ENCODE results near the gene RPL9. TPM values are rescaled to one million over a fixed set of nuclear protein-coding genes. Genes with fewer than 3 reads are reported as not detected.

Gene RPL9
- total RNA-seq, 4 donors from 2014 or later, result 3,607 to 16,295 (median 4,795) TPM

DNA sequence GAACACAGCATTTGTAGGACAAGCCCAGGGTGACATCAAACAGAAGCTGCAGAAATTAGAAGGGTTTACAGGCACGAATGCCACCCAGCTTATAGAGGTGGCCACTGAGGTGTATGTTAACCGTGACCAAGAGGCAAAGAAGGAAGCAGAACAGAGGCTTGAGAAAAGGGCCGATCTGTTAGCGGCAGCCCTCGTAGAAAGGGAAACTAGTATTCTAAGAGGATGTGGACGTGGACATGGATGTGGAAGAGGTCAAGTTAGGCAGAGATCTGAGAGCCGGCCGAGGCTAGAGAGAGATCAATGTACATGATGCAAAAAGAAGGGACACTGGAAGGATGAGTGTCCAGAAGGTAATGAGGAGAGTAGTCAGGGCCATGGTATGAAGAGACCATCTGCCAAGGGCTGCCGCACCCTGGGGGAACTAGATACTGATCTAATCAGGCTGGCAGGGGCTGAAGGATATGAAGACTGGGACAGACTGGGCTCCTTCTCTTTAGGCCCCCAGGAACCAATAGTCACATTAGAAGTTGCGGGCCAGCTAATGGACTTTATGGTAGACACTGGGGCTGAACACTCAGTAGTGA, 27.6 kb upstream of the RPL9 start:
- intact Hi-C loops (cut with DNase I; ENCODE audit: low total_unique reads), result no loop called here
- Histone ChIP-seq H3K4me3 (no peak overlapping the region), H3K4me1 (no peaks in the 10 kb centered on the region), H3K9me3 (no peaks in the 10 kb centered on the region), H3K36me3 (no peaks in the 10 kb centered on the region), H3K27ac (no peak overlapping the region), H3K27me3 (no peaks in the 10 kb centered on the region)
- no peak for DNase-seq
- no peak for TF ChIP-seq POLR2A (IDR thresholded peaks at IDR 0.05)
- TF ChIP-seq, protein P1, sequence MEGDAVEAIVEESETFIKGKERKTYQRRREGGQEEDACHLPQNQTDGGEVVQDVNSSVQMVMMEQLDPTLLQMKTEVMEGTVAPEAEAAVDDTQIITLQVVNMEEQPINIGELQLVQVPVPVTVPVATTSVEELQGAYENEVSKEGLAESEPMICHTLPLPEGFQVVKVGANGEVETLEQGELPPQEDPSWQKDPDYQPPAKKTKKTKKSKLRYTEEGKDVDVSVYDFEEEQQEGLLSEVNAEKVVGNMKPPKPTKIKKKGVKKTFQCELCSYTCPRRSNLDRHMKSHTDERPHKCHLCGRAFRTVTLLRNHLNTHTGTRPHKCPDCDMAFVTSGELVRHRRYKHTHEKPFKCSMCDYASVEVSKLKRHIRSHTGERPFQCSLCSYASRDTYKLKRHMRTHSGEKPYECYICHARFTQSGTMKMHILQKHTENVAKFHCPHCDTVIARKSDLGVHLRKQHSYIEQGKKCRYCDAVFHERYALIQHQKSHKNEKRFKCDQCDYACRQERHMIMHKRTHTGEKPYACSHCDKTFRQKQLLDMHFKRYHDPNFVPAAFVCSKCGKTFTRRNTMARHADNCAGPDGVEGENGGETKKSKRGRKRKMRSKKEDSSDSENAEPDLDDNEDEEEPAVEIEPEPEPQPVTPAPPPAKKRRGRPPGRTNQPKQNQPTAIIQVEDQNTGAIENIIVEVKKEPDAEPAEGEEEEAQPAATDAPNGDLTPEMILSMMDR (IDR thresholded peaks at IDR 0.05), result no peak

DNA sequence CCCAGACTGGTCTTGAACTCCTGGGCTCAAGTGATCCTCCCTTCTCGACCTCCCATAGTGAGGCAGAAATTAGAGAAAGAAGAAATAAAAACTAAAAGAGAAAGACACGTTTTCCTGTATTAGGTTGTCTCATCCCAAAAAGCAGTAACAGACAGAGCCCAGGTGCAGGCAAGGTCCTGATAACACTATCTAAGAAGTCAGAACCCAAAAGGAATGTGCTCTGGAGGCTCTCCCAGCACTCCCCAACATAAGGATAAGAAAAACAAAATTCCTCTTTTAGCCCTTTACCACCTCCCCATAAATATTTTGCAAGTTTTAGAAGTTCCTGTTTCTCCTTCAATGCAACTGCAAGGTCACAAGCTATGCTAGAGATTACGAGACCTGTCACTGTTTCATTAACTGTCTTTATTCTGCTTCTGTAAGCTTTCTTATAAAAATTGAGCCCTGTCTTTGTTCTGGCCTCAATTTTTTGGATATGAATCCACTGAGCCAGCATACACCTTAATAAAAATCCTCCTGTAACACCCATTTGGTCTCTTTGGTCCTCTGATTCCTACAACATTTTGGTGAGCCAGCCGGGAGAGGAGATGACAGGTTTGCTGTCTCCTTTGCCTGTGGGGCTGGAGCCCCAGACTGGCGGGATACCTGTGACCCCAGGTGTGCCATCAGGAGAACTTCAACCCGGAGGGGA, 26.0 kb upstream of the RPL9 start:
- no peaks in the 10 kb centered on the region for H3K9me3 ChIP-seq
- TF ChIP-seq POLR2A (IDR thresholded peaks at IDR 0.05), result no peak
- TF ChIP-seq, protein P1 (IDR thresholded peaks at IDR 0.05), result no peak
- H3K4me3 ChIP-seq, result no peak overlapping the region
- DNase-seq, result no peak
- no peaks in the 10 kb centered on the region for H3K36me3 ChIP-seq
- intact Hi-C loops (cut with DNase I; ENCODE audit: low total_unique reads), result no loop called here
- H3K27me3 ChIP-seq, result no peaks in the 10 kb centered on the region
- H3K4me1 ChIP-seq, result no peaks in the 10 kb centered on the region
- no peak overlapping the region for H3K27ac ChIP-seq

DNA sequence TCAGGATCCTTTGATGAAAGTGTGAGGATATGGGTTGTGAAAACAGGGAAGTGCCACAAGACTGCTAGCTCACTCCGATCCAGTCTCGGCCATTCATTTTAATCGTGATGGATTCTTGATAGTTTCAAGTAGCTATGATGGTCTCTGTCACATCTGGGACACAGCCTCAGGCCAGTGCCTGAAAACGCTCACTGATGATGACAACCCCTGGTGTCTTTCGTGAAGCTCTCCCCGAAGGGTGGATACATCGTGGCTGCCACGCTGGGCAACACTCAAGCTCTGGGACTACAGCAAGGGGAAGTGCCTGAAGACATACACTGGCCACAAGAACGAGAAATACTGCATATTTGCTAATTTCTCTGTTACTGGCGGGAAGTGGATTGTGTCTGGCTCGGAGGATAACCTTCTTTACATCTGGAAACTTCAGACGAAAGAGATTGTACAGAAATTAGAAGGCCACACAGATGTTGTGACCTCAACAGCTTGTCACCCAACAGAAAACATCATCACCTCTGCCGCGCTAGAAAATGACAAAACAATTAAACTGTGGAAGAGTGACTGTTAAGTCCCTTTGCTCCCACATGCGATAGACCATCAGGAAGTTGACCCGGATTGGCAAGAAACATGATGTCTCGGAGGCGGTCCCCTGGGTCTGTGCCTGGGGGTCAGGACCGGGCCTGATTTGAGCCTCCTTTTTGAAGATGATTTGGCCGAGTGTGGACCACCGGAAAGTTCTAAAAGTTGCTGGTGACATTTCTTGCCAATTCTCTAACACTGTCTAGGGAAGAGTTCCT, 22.4 kb upstream of the RPL9 start:
- no peaks in the 10 kb centered on the region for H3K36me3 ChIP-seq
- no peaks in the 10 kb centered on the region for H3K27me3 ChIP-seq
- no peak overlapping the region for H3K4me3 ChIP-seq
- H3K4me1 ChIP-seq, result no peaks in the 10 kb centered on the region
- DNase-seq, result no peak
- intact Hi-C loops (cut with DNase I; ENCODE audit: low total_unique reads), result no loop called here
- TF ChIP-seq POLR2A (IDR thresholded peaks at IDR 0.05), result no peak
- TF ChIP-seq, protein P1 (IDR thresholded peaks at IDR 0.05), result no peak
- H3K9me3 ChIP-seq, result no peaks in the 10 kb centered on the region
- no peak overlapping the region for H3K27ac ChIP-seq

DNA sequence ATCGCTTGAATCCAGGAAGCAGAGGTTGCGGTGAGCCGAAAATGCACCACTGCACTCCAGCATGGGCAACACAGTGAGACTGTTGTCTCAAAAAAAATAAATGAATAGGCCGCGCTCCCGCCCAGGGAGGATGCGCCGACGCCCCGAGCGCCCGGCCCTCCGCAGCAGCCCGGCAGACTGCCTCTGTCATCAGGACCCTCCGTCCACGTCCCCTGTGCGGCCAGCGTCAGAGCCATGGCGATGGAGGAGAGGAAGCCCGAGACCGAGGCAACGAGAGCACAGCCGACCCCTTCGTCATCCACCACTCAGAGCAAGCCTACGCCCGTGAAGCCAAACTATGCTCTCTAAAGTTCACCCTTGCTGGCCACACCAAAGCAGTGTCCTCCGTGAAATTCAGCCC, 21.5 kb upstream of the RPL9 start:
- TF ChIP-seq POLR2A (IDR thresholded peaks at IDR 0.05), result no peak
- TF ChIP-seq, protein P1 (IDR thresholded peaks at IDR 0.05), result no peak
- H3K4me1 ChIP-seq, result no peaks in the 10 kb centered on the region
- no peaks in the 10 kb centered on the region for H3K9me3 ChIP-seq
- H3K27ac ChIP-seq, result no peak overlapping the region
- DNase-seq, result no peak
- H3K36me3 ChIP-seq, result no peaks in the 10 kb centered on the region
- H3K4me3 ChIP-seq, result no peak overlapping the region
- intact Hi-C loops (cut with DNase I; ENCODE audit: low total_unique reads), result no loop called here
- no peaks in the 10 kb centered on the region for H3K27me3 ChIP-seq

All from uterus (tissue), 4 donors.